Tibial nerve (tissue), 4 donors: ENCODE measurements around the gene SEMA3F. TPM values are rescaled to one million over a fixed set of nuclear protein-coding genes. Genes with fewer than 3 reads are reported as not detected.

Experiments
- DNase-seq, 2 donors: peaks; one replicate each; pipeline ENCODE4 v3.0.0-alpha.2; 2019; ENCODE audit warnings: low spot score in 2 of 2
- H3K27ac ChIP-seq, 4 donors: fragments of 200-600 bp; sonication (generic) in 3 of 4; one replicate each; pipeline ENCODE4 v1.5.1; 2017 to 2019; ENCODE audit warnings: mild to moderate bottlenecking in 1 of 4
- H3K27me3 ChIP-seq, 2 donors: fragments of 200-600 bp; sonication (generic) in 1 of 2; one replicate each; pipeline versions ENCODE4 v1.5.1 to v1.6.0; 2017 to 2019
- H3K36me3 ChIP-seq, 3 donors: fragments of 200-600 bp; sonication (generic); one replicate each; pipeline ENCODE4 v1.5.1; 2018 to 2019
- H3K4me1 ChIP-seq, 4 donors: fragments of 200-600 bp; sonication (generic) in 3 of 4; one replicate each; pipeline ENCODE4 v1.5.1; 2017 to 2019
- H3K4me3 ChIP-seq, 4 donors: fragments of 200-600 bp; sonication (generic) in 3 of 4; one replicate each; pipeline ENCODE4 v1.5.1; 2017 to 2019; ENCODE audit warnings: mild to moderate bottlenecking in 1 of 4, moderate library complexity in 1 of 4
- H3K9me3 ChIP-seq, 4 donors: fragments of 200-600 bp; sonication (generic) in 3 of 4; one replicate each; pipeline ENCODE4 v1.5.1; 2017 to 2019
- CTCF ChIP-seq, 5 experiments: fragments of 200-600 bp in 3 of 5; fragments of 450-650 bp in 2 of 5; sonication (generic) in 3 of 5; IDR thresholded peaks; one replicate each; pipeline ENCODE4 v1.5.1; 2016 to 2019; ENCODE audit warnings: antibody characterized with exemption in 5 of 5, mild to moderate bottlenecking in 3 of 5, moderate library complexity in 2 of 5
- EP300 ChIP-seq, 2 donors: sonication (generic); formaldehyde crosslinking; IDR thresholded peaks; one replicate each; pipeline ENCODE4 v1.6.1; 2017; ENCODE audit warnings: antibody characterized with exemption in 2 of 2, mild to moderate bottlenecking in 1 of 2
- POLR2A ChIP-seq, 2 donors: fragments of 450-650 bp; IDR thresholded peaks; one replicate each; pipeline ENCODE4 v1.6.1; 2017; ENCODE audit warnings: antibody characterized with exemption in 2 of 2, mild to moderate bottlenecking in 2 of 2, moderate library complexity in 2 of 2
- WGBS, 2 donors: methylation state at CpG; one replicate each; pipeline ENCODE4 v1.1.5; 2018; 5-methylcytosine and 5-hydroxymethylcytosine counted together
- total RNA-seq, 4 donors: library from RNA; depleted of rRNA; stranded (reverse); fragments of >200 nt; gene quantifications; one replicate each; pipeline ENCODE4 v1.1.0, GENCODE V29; 2016

The SEMA3F gene
- total RNA-seq, 4 donors from 2014 or later = 14.4 to 58.5 (median 17.4) TPM

DNA sequence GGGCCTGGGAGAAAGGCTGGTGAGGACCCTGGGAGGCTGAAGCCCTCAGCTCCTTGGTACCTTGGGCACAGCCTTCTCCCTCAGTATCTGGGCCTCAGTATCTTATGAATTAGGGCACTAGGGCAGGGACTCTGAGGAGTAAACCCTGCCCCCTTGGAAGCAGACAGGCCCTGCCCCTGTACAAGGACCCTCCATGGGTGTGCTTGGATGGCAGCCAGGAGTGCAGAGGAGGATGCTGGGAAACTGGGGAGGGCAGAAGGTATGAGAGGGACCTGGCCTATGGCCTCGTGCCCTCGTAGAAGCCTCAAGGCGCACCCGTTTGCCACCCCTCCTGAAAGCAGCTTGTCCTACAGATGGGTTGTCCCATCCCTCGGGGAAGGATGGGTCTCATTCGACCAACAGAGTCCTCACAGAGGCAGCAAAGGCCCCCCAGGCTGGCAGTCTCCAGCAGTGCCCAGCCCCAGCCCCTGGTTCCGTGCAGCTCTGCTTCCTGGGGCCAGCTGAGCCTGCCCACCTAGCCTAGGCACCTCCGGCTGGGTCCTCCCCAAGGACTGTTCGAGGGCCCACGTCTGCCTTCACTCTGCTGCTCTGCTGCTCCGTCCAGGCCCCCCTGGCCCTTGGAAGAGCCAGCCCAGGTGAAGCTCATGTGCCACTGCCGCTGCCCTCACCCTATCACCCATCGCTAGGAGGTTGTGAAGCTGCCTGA is 15.3 kb upstream of the SEMA3F start:
- WGBS, 2 donors = 73 to 80% methylated on average over 9 to 11 of the region's 13 CpGs
- Histone ChIP-seq H3K27ac (no peak overlapping the region), H3K4me1 (peaks cover 0 to 10% (median 0%) of the 10 kb centered on the region in 4 donors), H3K9me3 (no peaks in the 10 kb centered on the region), H3K4me3 (no peak overlapping the region), H3K36me3 (no peaks in the 10 kb centered on the region), H3K27me3 (no peaks in the 10 kb centered on the region)
- no peak for DNase-seq
- no peak for TF ChIP-seq POLR2A (IDR thresholded peaks at IDR 0.05)
- no peak for TF ChIP-seq EP300 (IDR thresholded peaks at IDR 0.05)
- TF ChIP-seq CTCF (IDR thresholded peaks at IDR 0.05) = no peak

- Histone ChIP-seq H3K9me3 (no peaks in the 10 kb centered on the region), H3K4me3 (no peak overlapping the region), H3K27me3 (no peaks in the 10 kb centered on the region), H3K4me1 (peaks cover 0 to 10% (median 0%) of the 10 kb centered on the region in 4 donors), H3K36me3 (no peaks in the 10 kb centered on the region), H3K27ac (no peak overlapping the region)
- TF ChIP-seq POLR2A (IDR thresholded peaks at IDR 0.05) (no peak), CTCF (IDR thresholded peaks at IDR 0.05) (no peak), EP300 (IDR thresholded peaks at IDR 0.05) (no peak)
- DNase-seq = no peak
- 86 to 88% methylated on average over 12 of the region's 12 CpGs for WGBS, 2 donors
Measured at GRCh38 chr3:50140990-50141389, 14.1 kb upstream of the SEMA3F start.

DNA sequence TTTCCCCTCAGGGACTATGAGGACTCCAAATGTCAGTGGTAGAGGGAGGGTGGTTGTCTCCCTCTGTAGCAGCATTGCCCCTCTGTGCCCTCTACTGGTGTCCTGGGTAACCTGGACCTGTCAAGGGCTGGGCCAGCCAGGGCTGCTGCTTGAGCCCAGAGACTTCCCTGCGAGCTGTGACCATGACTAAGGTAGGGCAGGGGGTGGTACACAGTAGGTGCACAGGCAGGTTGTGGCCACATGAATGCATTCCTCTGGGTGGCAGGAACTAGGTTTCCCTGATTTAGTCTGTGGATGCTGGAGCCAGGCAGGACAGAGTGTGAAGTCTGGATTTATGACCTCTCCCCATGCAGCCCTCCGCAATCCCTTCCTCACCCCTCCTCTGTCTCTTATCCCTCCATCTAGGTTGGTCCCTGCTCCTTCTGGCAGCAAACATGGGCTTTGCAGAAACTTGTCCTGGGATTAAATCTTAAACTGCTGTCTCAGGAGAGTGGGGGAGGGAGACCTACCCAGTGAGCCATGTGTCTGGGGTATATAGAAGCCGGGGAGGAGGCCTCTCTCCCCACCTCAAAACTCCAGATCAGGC is 8.7 kb upstream of the SEMA3F start:
- TF ChIP-seq POLR2A (IDR thresholded peaks at IDR 0.05) = no peak
- no peak for TF ChIP-seq EP300 (IDR thresholded peaks at IDR 0.05)
- no peak for TF ChIP-seq CTCF (IDR thresholded peaks at IDR 0.05)
- Histone ChIP-seq H3K4me1 (no peaks in the 10 kb centered on the region), H3K9me3 (no peaks in the 10 kb centered on the region), H3K27ac (no peak overlapping the region), H3K36me3 (no peaks in the 10 kb centered on the region), H3K4me3 (no peak overlapping the region), H3K27me3 (no peaks in the 10 kb centered on the region)
- no peak for DNase-seq
- 81 to 93% methylated on average over 3 of the region's 3 CpGs for WGBS, 2 donors

DNA sequence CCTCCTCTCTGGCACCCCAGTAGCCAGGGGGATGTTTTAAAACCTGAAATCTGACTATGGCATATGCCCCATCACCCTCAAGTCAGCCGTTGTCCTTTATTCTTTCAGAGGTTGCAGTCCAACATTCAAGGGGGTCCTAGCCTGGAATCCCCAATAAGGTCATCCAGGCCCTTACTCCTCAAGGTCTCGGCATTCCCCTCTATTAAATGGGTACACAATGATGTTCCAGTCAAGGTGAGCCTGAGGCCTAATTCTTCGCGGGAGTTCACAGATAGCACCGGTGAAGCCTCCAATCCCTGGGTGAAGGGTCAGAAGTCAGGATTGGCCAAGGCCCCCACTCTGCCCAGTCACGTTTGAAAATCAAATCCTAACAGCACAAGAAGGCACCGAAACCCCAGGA is 8.1 kb upstream of the SEMA3F start:
- no peak overlapping the region for H3K27ac ChIP-seq
- no peak overlapping the region for H3K4me3 ChIP-seq
- H3K9me3 ChIP-seq = no peaks in the 10 kb centered on the region
- no peak for DNase-seq
- 80 to 82% methylated on average over 7 of the region's 7 CpGs for WGBS, 2 donors
- TF ChIP-seq POLR2A (IDR thresholded peaks at IDR 0.05) (no peak), EP300 (IDR thresholded peaks at IDR 0.05) (no peak), CTCF (IDR thresholded peaks at IDR 0.05) (no peak)
- H3K27me3 ChIP-seq = no peaks in the 10 kb centered on the region
- H3K36me3 ChIP-seq = no peaks in the 10 kb centered on the region
- no peaks in the 10 kb centered on the region for H3K4me1 ChIP-seq

- H3K27me3 ChIP-seq = no peaks in the 10 kb centered on the region
- WGBS, 2 donors = 79 to 100% methylated on average over 1 to 2 of the region's 2 CpGs
- DNase-seq = no peak
- no peaks in the 10 kb centered on the region for H3K4me1 ChIP-seq
- H3K27ac ChIP-seq = no peak overlapping the region
- no peak overlapping the region for H3K4me3 ChIP-seq
- TF ChIP-seq CTCF (IDR thresholded peaks at IDR 0.05) = no peak
- TF ChIP-seq POLR2A (IDR thresholded peaks at IDR 0.05) = no peak
- no peak for TF ChIP-seq EP300 (IDR thresholded peaks at IDR 0.05)
- no peaks in the 10 kb centered on the region for H3K36me3 ChIP-seq
- no peaks in the 10 kb centered on the region for H3K9me3 ChIP-seq
Measured at GRCh38 chr3:50147447-50147846, 7.7 kb upstream of the SEMA3F start.
